DOHH2 (cell line): Measurements from ENCODE around the gene RAD23A.

Source experiments
- EZH2phosphoT487 ChIP-seq: fragments of 200-600 bp; sonication (generic); IDR thresholded peaks from 2 replicates; pipeline ENCODE4 v1.6.1; 2017; ENCODE audit warnings: borderline replicate concordance, mild to moderate bottlenecking, antibody characterized with exemption, low read length, moderate library complexity, mixed read lengths
- TF ChIP-seq, protein P1 (sequence below): fragments of 200-600 bp; sonication (generic); IDR thresholded peaks from one replicate; pipeline ENCODE4 v1.5.1; 2014; ENCODE audit warnings: antibody characterized with exemption, mild to moderate bottlenecking, low read depth, low read length; ENCODE audit not compliant: poor library complexity, severe bottlenecking

- TF ChIP-seq, protein P1, sequence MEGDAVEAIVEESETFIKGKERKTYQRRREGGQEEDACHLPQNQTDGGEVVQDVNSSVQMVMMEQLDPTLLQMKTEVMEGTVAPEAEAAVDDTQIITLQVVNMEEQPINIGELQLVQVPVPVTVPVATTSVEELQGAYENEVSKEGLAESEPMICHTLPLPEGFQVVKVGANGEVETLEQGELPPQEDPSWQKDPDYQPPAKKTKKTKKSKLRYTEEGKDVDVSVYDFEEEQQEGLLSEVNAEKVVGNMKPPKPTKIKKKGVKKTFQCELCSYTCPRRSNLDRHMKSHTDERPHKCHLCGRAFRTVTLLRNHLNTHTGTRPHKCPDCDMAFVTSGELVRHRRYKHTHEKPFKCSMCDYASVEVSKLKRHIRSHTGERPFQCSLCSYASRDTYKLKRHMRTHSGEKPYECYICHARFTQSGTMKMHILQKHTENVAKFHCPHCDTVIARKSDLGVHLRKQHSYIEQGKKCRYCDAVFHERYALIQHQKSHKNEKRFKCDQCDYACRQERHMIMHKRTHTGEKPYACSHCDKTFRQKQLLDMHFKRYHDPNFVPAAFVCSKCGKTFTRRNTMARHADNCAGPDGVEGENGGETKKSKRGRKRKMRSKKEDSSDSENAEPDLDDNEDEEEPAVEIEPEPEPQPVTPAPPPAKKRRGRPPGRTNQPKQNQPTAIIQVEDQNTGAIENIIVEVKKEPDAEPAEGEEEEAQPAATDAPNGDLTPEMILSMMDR = peak; percentile 26
- TF ChIP-seq EZH2phosphoT487 = no peak
These were observed 6.7 kb upstream of the RAD23A start for GRCh38 chr19:12938779-12939601.
